Large intestine (tissue), 3 donors: ENCODE results near the gene TPCN2. TPM values are rescaled to one million over a fixed set of nuclear protein-coding genes. Genes with fewer than 3 reads are reported as not detected.

ENCODE experiments used
- DNase-seq, 2 donors: peaks; one replicate each; pipeline versions ENCODE4 v3.0.0 to v3.0.0-alpha.2; 2013
- H3K27ac ChIP-seq: one replicate; pipeline ENCODE4 v1.5.1; 2013; ENCODE audit warnings: low read length
- H3K27me3 ChIP-seq: 2 replicates; pipeline ENCODE4 v1.6.1; 2013; ENCODE audit warnings: low read length; ENCODE audit not compliant: control insufficient read depth, insufficient read depth
- H3K36me3 ChIP-seq: 2 replicates; pipeline ENCODE4 v1.6.1; 2013; ENCODE audit warnings: low read length; ENCODE audit not compliant: control insufficient read depth, insufficient read depth
- H3K4me1 ChIP-seq: one replicate; pipeline ENCODE4 v1.6.1; 2013; ENCODE audit warnings: low read length; ENCODE audit not compliant: control insufficient read depth, insufficient read depth
- H3K4me3 ChIP-seq: one replicate; pipeline ENCODE4 v1.5.1; 2013; ENCODE audit warnings: low read length
- H3K9me3 ChIP-seq: one replicate; pipeline ENCODE4 v1.6.1; 2013; ENCODE audit warnings: mild to moderate bottlenecking, low read depth, low read length, moderate library complexity; ENCODE audit not compliant: control insufficient read depth
- WGBS: methylation state at CpG from one replicate; pipeline ENCODE4 v1.1.5; 2013; ENCODE audit warnings: low lambda C conversion rate; ENCODE audit not compliant: insufficient coverage; 5-methylcytosine and 5-hydroxymethylcytosine counted together
- polyA plus RNA-seq: library from polyadenylated mRNA; unstranded; fragments of 120-200 nt; gene quantifications from one replicate; pipeline ENCODE4 v1.2.1, GENCODE V29; 2013

TPCN2 gene
- polyA plus RNA-seq, 1 donor: 31.0 TPM

- no peaks in the 10 kb centered on the region for H3K9me3 ChIP-seq
- WGBS: no CpG with 5 or more reads among the region's 8 CpGs
- H3K36me3 ChIP-seq: no peaks in the 10 kb centered on the region
- no peak overlapping the region for H3K4me3 ChIP-seq
- peaks cover 4% of the 10 kb centered on the region for H3K27me3 ChIP-seq
- no peak for DNase-seq
- H3K4me1 ChIP-seq: peaks cover 6% of the 10 kb centered on the region
- no peak overlapping the region for H3K27ac ChIP-seq
Measured at GRCh38 chr11:69037544-69037943, 11.2 kb upstream of the TPCN2 start.

- Histone ChIP-seq H3K27me3 (peaks cover 7% of the 10 kb centered on the region), H3K27ac (no peak overlapping the region), H3K9me3 (no peaks in the 10 kb centered on the region), H3K4me3 (no peak overlapping the region), H3K36me3 (no peaks in the 10 kb centered on the region), H3K4me1 (peaks cover 6% of the 10 kb centered on the region)
- WGBS: no CpG with 5 or more reads among the region's 1 CpG
- no peak for DNase-seq
Measured at GRCh38 chr11:69039501-69039900, 9.2 kb upstream of the TPCN2 start.

- H3K36me3 ChIP-seq: no peaks in the 10 kb centered on the region
- H3K4me3 ChIP-seq: no peak overlapping the region
- H3K9me3 ChIP-seq: no peaks in the 10 kb centered on the region
- DNase-seq: no peak
- WGBS: no CpG with 5 or more reads among the region's 6 CpGs
- H3K27me3 ChIP-seq: peaks cover 7% of the 10 kb centered on the region
- peaks cover 6% of the 10 kb centered on the region for H3K4me1 ChIP-seq
- H3K27ac ChIP-seq: no peak overlapping the region
Measured at GRCh38 chr11:69040051-69040450, 8.7 kb upstream of the TPCN2 start.

- H3K9me3 ChIP-seq: no peaks in the 10 kb centered on the region
- no peaks in the 10 kb centered on the region for H3K36me3 ChIP-seq
- peaks cover 6% of the 10 kb centered on the region for H3K4me1 ChIP-seq
- peaks cover 7% of the 10 kb centered on the region for H3K27me3 ChIP-seq
- H3K4me3 ChIP-seq: no peak overlapping the region
- no peak overlapping the region for H3K27ac ChIP-seq
- DNase-seq: no peak
- WGBS: no CpG with 5 or more reads among the region's 4 CpGs
Measured at GRCh38 chr11:69040581-69041260, 8.0 kb upstream of the TPCN2 start.

GRCh38 chr11:69041516-69041915, 7.2 kb upstream of the TPCN2 start:
- Histone ChIP-seq H3K36me3 (no peaks in the 10 kb centered on the region), H3K27ac (no peak overlapping the region), H3K27me3 (peaks cover 7% of the 10 kb centered on the region), H3K4me3 (no peak overlapping the region), H3K9me3 (no peaks in the 10 kb centered on the region), H3K4me1 (peaks cover 2% of the 10 kb centered on the region)
- DNase-seq: no peak
- no CpG with 5 or more reads among the region's 2 CpGs for WGBS

- 13% methylated on average over 3 of the region's 15 CpGs for WGBS
- peak; percentile 63 to 64 for DNase-seq
Measured at GRCh38 chr11:69044111-69045013, 4.4 kb upstream of the TPCN2 start.

GRCh38 chr11:69048031-69048693, 570 bp upstream of the TPCN2 start:
- peak in 1 of 2 donors; percentile 53 for DNase-seq
- Histone ChIP-seq H3K27me3 (no peaks in the 10 kb centered on the region), H3K4me3 (peak overlapping the region; percentile 81), H3K4me1 (peaks cover 32% of the 10 kb centered on the region), H3K9me3 (no peaks in the 10 kb centered on the region), H3K27ac (peak overlapping the region; percentile 41), H3K36me3 (no peaks in the 10 kb centered on the region)
- WGBS: 76% methylated on average over 2 of the region's 11 CpGs

More at GRCh38 chr11:69044111-69045013, 4.4 kb upstream of the TPCN2 start:
- peaks cover 8% of the 10 kb centered on the region for H3K4me1 ChIP-seq
- H3K27ac ChIP-seq: no peak overlapping the region
- peaks cover 7% of the 10 kb centered on the region for H3K27me3 ChIP-seq
- no peak overlapping the region for H3K4me3 ChIP-seq
- no peaks in the 10 kb centered on the region for H3K36me3 ChIP-seq
- H3K9me3 ChIP-seq: no peaks in the 10 kb centered on the region

- Histone ChIP-seq H3K36me3 (peaks cover 10% of the 10 kb centered on the region), H3K27ac (peak overlapping the region; percentile 29), H3K27me3 (no peaks in the 10 kb centered on the region), H3K9me3 (no peaks in the 10 kb centered on the region), H3K4me3 (peak overlapping the region; percentile 81), H3K4me1 (peaks cover 37% of the 10 kb centered on the region)
- peak in 1 of 2 donors; percentile 35 for DNase-seq
- no CpG with 5 or more reads among the region's 15 CpGs for WGBS
Measured at GRCh38 chr11:69049490-69049867, 747 bp downstream of the TPCN2 start.

GRCh38 chr11:69050592-69051380, 2.1 kb downstream of the TPCN2 start:
- Histone ChIP-seq H3K27ac (peak overlapping the region; percentile 57), H3K36me3 (peaks cover 16% of the 10 kb centered on the region), H3K27me3 (no peaks in the 10 kb centered on the region), H3K9me3 (no peaks in the 10 kb centered on the region), H3K4me3 (no peak overlapping the region), H3K4me1 (peaks cover 48% of the 10 kb centered on the region)
- WGBS: 75% methylated on average over 2 of the region's 18 CpGs
- DNase-seq: peak in 1 of 2 donors; percentile 56
